PC-3 (cell line): ENCODE measurements around the gene POLR2L.

Source experiments
- EZH2phosphoT487 ChIP-seq: fragments of 300-600 bp; sonication (generic); IDR thresholded peaks from 2 replicates; pipeline ENCODE4 v1.6.1; 2018; ENCODE audit warnings: mild to moderate bottlenecking, antibody characterized with exemption, low read length, borderline replicate concordance
- TF ChIP-seq, protein P1 (sequence below): fragments of 300-600 bp; sonication (generic); conservative IDR thresholded peaks from 2 replicates; pipeline ENCODE4 v1.5.1; 2017; ENCODE audit warnings: antibody characterized with exemption, low read depth, mild to moderate bottlenecking, low read length

DNA sequence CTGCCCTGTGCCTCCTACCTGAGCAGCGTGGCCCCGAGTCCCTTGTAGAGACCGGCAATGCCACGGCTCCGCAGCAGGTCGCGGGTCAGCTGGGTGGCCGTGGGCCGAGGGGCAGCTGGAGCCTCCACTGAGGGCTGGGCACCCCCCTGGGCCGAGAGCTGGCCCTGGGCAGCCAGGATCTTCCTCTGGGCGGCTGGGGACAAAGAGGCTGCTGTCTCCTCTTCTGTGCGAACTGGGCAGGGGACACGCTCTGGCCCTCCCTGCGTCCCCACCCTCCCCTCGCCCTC, 49.9 kb downstream of the POLR2L start:
- TF ChIP-seq, protein P1, sequence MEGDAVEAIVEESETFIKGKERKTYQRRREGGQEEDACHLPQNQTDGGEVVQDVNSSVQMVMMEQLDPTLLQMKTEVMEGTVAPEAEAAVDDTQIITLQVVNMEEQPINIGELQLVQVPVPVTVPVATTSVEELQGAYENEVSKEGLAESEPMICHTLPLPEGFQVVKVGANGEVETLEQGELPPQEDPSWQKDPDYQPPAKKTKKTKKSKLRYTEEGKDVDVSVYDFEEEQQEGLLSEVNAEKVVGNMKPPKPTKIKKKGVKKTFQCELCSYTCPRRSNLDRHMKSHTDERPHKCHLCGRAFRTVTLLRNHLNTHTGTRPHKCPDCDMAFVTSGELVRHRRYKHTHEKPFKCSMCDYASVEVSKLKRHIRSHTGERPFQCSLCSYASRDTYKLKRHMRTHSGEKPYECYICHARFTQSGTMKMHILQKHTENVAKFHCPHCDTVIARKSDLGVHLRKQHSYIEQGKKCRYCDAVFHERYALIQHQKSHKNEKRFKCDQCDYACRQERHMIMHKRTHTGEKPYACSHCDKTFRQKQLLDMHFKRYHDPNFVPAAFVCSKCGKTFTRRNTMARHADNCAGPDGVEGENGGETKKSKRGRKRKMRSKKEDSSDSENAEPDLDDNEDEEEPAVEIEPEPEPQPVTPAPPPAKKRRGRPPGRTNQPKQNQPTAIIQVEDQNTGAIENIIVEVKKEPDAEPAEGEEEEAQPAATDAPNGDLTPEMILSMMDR = no peak
- TF ChIP-seq EZH2phosphoT487 = no peak
